HG02884 (cell line): ENCODE measurements around the gene CHD6.

Experiments used
- ATAC-seq: cut with Tn5 transposase; IDR thresholded peaks from one replicate; pipeline ENCODE4 v1.9.1; 2021; ENCODE audit warnings: mild to moderate bottlenecking, moderate library complexity; ENCODE audit not compliant: unreplicated experiment

CHD6 gene

GRCh38 chr20:41469868-41470267 is 148.3 kb downstream of the CHD6 start:
- ATAC-seq: no peak

- ATAC-seq: no peak
Observed at GRCh38 chr20:41468994-41469600, 149.1 kb downstream of the CHD6 start.

GRCh38 chr20:41467690-41468089 is 150.5 kb downstream of the CHD6 start:
- ATAC-seq: no peak

GRCh38 chr20:41467220-41467619 is 151.0 kb downstream of the CHD6 start:
- no peak for ATAC-seq

GRCh38 chr20:41463567-41463966 is 154.6 kb downstream of the CHD6 start:
- no peak for ATAC-seq

- ATAC-seq: peak; percentile 79
Observed at GRCh38 chr20:41462372-41463161, 155.6 kb downstream of the CHD6 start.

- ATAC-seq: no peak
Observed at GRCh38 chr20:41458761-41459160, 159.4 kb downstream of the CHD6 start.

- ATAC-seq: no peak
Observed at GRCh38 chr20:41457173-41457857, 160.9 kb downstream of the CHD6 start.

GRCh38 chr20:41456351-41456750 is 161.8 kb downstream of the CHD6 start:
- ATAC-seq: no peak

- ATAC-seq: no peak
Observed at GRCh38 chr20:41454250-41454649, 163.9 kb downstream of the CHD6 start.

- no peak for ATAC-seq
Observed at GRCh38 chr20:41453010-41453950, 164.9 kb downstream of the CHD6 start.

GRCh38 chr20:41452226-41452625 is 166.0 kb downstream of the CHD6 start:
- ATAC-seq: no peak

- no peak for ATAC-seq
Observed at GRCh38 chr20:41447006-41447405, 171.2 kb downstream of the CHD6 start.

- ATAC-seq: no peak
Observed at GRCh38 chr20:41446456-41446855, 171.7 kb downstream of the CHD6 start.

GRCh38 chr20:41444821-41445220 is 173.4 kb downstream of the CHD6 start:
- ATAC-seq: no peak

GRCh38 chr20:41443691-41444090 is 174.5 kb downstream of the CHD6 start:
- ATAC-seq: peak; percentile 79

- no peak for ATAC-seq
Observed at GRCh38 chr20:41440882-41441281, 177.3 kb downstream of the CHD6 start.

GRCh38 chr20:41437836-41438235 is 180.3 kb downstream of the CHD6 start:
- ATAC-seq: no peak

GRCh38 chr20:41436679-41437078 is 181.5 kb downstream of the CHD6 start:
- no peak for ATAC-seq

GRCh38 chr20:41433203-41433602 is 185.0 kb downstream of the CHD6 start:
- ATAC-seq: no peak

- no peak for ATAC-seq
Observed at GRCh38 chr20:41432746-41433145, 185.4 kb downstream of the CHD6 start.
